Parathyroid adenoma (tissue), 2 donors: ENCODE data around the gene TWIST2.

Experiments used
- H2AFZ ChIP-seq: fragments of 300-600 bp; sonication (generic); one replicate; pipeline ENCODE4 v1.7.0; 2017; ENCODE audit warnings: antibody characterized with exemption, mild to moderate bottlenecking
- H3K27ac ChIP-seq: fragments of 300-600 bp; sonication (generic); one replicate; pipeline ENCODE4 v1.7.0; 2017
- H3K27me3 ChIP-seq: fragments of 300-600 bp; sonication (generic); one replicate; pipeline ENCODE4 v1.7.0; 2017; ENCODE audit warnings: low read length; ENCODE audit not compliant: control insufficient read depth, insufficient read depth
- H3K36me3 ChIP-seq: fragments of 300-600 bp; sonication (generic); one replicate; pipeline ENCODE4 v1.7.0; 2017; ENCODE audit warnings: low read length; ENCODE audit not compliant: control insufficient read depth, insufficient read depth
- H3K4me1 ChIP-seq: fragments of 300-600 bp; sonication (generic); one replicate; pipeline ENCODE4 v1.7.0; 2017; ENCODE audit warnings: control low read depth
- H3K4me2 ChIP-seq: fragments of 300-600 bp; sonication (generic); one replicate; pipeline ENCODE4 v1.7.0; 2017; ENCODE audit warnings: low read length
- H3K4me3 ChIP-seq: fragments of 300-600 bp; sonication (generic); one replicate; pipeline ENCODE4 v1.7.0; 2017; ENCODE audit warnings: low read depth, low read length
- H3K79me2 ChIP-seq: fragments of 300-600 bp; sonication (generic); one replicate; pipeline ENCODE4 v1.7.0; 2017; ENCODE audit warnings: control low read depth
- H3K9ac ChIP-seq: fragments of 300-600 bp; sonication (generic); one replicate; pipeline ENCODE4 v1.7.0; 2017; ENCODE audit warnings: mild to moderate bottlenecking
- H3K9me3 ChIP-seq: fragments of 300-600 bp; sonication (generic); one replicate; pipeline ENCODE4 v1.7.0; 2017; ENCODE audit warnings: low read length; ENCODE audit not compliant: control insufficient read depth
- TF ChIP-seq, protein P1 (sequence below): fragments of 300-600 bp; sonication (generic); IDR thresholded peaks from one replicate; pipeline ENCODE4 v1.7.0; 2017; ENCODE audit warnings: antibody characterized with exemption, mild to moderate bottlenecking
- donor health status: primary hyperparathyroidism.

TWIST2 gene

DNA sequence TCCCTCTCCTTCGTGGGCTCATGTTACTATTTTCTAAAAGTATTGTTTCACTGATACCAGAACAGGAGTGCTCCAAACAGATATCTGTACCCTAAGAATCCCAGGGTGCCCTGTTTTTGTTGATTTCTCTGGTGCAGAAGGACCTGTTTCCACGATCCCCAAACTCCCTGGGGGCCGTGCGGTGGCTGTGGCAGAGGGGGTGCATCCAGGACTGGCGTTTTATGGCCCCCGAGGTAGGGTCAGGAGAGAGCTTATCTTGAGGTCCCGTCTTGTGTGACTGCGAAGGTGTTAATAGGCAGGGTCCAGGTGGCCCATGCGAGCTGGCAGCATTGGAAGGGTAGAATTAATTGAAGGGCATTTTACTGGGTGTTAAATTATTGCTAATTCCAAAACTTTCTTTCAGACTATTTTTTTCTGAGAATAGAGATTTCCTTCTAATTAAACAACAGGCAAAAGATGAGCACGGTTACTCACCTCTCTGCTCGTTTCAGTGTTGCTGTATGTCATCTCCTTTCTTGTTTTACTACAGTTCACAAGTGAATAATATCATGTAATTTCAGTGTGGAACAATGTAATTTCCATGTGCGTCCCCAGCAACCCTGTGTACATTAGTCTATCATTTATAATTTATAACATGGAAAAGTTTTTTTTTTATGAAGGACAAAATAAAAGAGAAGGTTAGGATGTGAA lies 8.2 kb downstream of the TWIST2 start:
- Histone ChIP-seq H3K4me1 (no peaks in the 10 kb centered on the region), H3K27ac (no peak overlapping the region), H3K9ac (no peak overlapping the region), H3K79me2 (no peaks in the 10 kb centered on the region), H2AFZ (no peak overlapping the region), H3K36me3 (no peaks in the 10 kb centered on the region), H3K9me3 (no peaks in the 10 kb centered on the region), H3K4me2 (no peak overlapping the region), H3K27me3 (no peaks in the 10 kb centered on the region), H3K4me3 (no peak overlapping the region)
- TF ChIP-seq, protein P1, sequence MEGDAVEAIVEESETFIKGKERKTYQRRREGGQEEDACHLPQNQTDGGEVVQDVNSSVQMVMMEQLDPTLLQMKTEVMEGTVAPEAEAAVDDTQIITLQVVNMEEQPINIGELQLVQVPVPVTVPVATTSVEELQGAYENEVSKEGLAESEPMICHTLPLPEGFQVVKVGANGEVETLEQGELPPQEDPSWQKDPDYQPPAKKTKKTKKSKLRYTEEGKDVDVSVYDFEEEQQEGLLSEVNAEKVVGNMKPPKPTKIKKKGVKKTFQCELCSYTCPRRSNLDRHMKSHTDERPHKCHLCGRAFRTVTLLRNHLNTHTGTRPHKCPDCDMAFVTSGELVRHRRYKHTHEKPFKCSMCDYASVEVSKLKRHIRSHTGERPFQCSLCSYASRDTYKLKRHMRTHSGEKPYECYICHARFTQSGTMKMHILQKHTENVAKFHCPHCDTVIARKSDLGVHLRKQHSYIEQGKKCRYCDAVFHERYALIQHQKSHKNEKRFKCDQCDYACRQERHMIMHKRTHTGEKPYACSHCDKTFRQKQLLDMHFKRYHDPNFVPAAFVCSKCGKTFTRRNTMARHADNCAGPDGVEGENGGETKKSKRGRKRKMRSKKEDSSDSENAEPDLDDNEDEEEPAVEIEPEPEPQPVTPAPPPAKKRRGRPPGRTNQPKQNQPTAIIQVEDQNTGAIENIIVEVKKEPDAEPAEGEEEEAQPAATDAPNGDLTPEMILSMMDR = no peak

DNA sequence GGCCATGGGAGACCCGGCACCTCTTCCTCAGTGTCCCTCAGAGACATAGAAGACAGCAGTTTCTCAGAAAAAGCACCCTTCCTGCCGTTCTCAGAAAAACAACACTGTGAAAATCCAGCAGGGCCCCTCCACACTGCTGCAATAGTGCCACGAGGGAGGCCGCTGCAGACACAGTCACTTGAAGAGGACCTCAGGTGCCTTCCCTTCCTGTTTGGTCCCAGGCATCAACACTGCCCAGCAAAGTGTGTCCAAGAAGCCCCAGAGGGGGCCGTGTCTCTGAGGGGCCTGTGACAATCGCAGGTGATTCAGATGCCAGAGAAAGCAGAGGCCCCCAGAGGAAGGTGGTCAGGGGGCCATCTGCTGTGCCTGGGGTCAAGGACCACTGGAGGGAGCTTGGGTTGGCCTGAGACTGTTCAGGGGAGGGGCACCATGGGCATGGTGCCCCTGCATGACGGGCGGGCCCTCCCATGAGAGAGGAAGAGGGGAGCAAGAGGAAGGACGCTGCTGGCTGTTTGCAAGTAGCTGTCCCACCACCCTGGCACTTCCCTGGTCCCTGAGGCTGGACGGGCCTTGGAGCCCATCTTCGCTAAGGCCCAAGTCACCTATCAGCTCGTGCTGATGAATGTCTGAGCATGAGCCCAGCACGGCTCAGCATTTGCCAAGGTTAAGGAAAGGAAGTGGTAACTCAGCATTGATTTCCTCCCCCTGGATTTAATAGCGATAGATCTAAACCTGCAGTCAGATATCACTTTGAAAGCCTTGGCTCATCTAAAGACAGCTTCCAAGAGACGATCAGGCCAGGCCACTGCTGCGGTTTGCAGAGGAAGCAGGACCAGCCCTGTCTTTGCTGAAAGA lies 9.1 kb downstream of the TWIST2 start:
- no peaks in the 10 kb centered on the region for H3K79me2 ChIP-seq
- TF ChIP-seq, protein P1 = no peak
- H3K4me2 ChIP-seq = no peak overlapping the region
- no peaks in the 10 kb centered on the region for H3K27me3 ChIP-seq
- no peak overlapping the region for H3K27ac ChIP-seq
- no peaks in the 10 kb centered on the region for H3K36me3 ChIP-seq
- H3K9ac ChIP-seq = no peak overlapping the region
- no peak overlapping the region for H3K4me3 ChIP-seq
- H2AFZ ChIP-seq = no peak overlapping the region
- H3K4me1 ChIP-seq = no peaks in the 10 kb centered on the region
- no peaks in the 10 kb centered on the region for H3K9me3 ChIP-seq

DNA sequence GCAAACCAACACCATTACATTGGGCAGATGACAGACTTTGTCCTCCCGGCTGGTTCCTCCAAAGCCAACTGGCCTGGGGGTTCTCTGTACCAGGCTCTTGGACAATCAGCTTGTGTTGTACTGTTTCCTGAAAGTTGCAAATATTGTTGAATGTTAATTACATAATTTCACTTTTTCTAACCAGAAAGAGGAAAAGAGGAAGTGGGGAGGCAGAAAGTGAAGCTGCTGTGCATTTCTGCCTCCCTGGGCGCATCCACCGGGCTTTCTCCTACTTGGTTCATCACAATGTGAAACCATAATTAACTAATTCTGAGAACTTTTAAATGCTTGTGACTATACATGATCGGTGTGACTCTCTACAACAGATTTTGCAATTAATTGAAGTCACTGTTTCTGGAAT lies 10.1 kb downstream of the TWIST2 start:
- Histone ChIP-seq H3K9ac (no peak overlapping the region), H3K79me2 (no peaks in the 10 kb centered on the region), H3K27ac (no peak overlapping the region), H3K4me1 (no peaks in the 10 kb centered on the region), H3K27me3 (no peaks in the 10 kb centered on the region), H3K36me3 (no peaks in the 10 kb centered on the region), H3K4me2 (no peak overlapping the region), H3K4me3 (no peak overlapping the region), H2AFZ (no peak overlapping the region), H3K9me3 (no peaks in the 10 kb centered on the region)
- TF ChIP-seq, protein P1 = no peak

DNA sequence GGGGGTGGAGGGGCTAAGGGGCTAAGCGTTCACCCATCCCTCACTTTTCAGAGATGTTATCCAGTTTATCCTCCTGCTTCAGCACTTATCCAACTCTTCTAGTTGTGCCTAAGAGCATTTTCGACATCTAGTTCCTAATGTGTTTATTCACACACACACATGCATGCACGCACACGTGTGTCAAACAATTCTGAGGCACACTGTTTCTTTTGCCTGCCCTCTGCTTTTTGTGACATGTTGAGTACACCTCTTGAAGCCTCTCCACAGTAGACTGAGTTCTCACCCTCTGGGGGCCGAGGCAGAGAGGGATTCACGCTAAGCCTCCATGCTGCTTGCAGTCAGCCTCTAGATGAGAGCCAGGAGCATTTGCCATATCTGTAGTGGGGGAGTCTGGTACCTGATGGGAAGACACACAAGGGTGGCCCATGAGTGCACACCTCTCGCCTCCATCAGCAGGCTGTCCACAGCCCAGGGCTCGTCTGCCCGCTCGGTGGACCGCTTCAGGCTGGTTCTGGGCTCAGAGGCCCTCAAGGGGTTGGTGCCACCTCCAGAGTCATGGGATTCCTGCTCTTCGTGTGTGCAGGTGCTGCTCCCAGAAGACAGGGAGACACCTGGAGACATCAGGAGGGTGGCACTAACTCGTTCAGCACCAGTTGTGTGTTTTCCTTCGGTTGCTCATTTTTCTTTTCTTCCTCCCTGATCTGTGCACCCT lies 11.9 kb downstream of the TWIST2 start:
- H2AFZ ChIP-seq = no peak overlapping the region
- H3K27ac ChIP-seq = no peak overlapping the region
- TF ChIP-seq, protein P1 = no peak
- H3K27me3 ChIP-seq = no peaks in the 10 kb centered on the region
- no peaks in the 10 kb centered on the region for H3K4me1 ChIP-seq
- no peaks in the 10 kb centered on the region for H3K79me2 ChIP-seq
- no peak overlapping the region for H3K9ac ChIP-seq
- no peak overlapping the region for H3K4me3 ChIP-seq
- H3K9me3 ChIP-seq = no peaks in the 10 kb centered on the region
- no peaks in the 10 kb centered on the region for H3K36me3 ChIP-seq
- H3K4me2 ChIP-seq = no peak overlapping the region
